MM.1S (cell line): Measurements from ENCODE around the gene BANF1.

ENCODE experiments used
- EZH2 ChIP-seq: fragments of 300-600 bp; sonication (generic); optimal IDR thresholded peaks from 2 replicates; pipeline ENCODE3; 2017; ENCODE audit warnings: low read depth, mild to moderate bottlenecking, antibody characterized with exemption, low read length, mixed read lengths
- EZH2phosphoT487 ChIP-seq: fragments of 300-600 bp; sonication (generic); IDR thresholded peaks from 2 replicates; pipeline ENCODE4 v1.6.1; 2018; ENCODE audit warnings: antibody characterized with exemption, low read length
- TF ChIP-seq, protein P1 (sequence below): fragments of 300-600 bp; sonication (generic); IDR thresholded peaks from 2 replicates; pipeline ENCODE4 v1.5.1; 2016; ENCODE audit warnings: antibody characterized with exemption, low read length, mixed read lengths

DNA sequence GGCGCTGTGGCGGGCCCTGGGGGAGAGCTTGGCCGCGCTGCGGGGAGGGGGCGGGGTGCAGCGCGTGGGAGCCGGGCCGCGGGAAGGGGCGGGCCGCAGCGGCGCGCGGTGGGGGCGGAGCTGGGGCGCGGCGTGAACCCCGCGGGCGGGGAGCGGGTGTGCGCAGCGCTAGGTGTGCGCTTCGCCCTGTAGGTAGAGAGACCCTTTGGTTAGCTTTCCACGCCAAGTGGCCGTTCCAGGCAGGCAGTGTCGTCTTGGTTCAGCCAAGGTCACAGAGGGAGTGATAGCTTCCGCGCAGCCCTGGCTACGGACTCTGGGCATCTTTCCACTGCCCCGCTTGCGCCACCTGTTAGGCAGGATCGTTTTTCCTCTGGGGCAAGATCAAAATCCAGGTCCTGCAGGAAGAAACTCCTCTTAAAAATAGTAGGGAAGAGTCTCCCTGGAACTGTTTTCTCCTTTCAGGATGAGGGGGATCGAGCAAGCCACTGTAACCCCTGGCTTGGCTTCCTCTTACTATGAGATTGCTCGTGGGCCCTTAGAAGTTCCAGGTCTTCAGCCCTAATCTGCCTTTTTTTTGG is 434 bp downstream of the BANF1 start:
- TF ChIP-seq, protein P1, sequence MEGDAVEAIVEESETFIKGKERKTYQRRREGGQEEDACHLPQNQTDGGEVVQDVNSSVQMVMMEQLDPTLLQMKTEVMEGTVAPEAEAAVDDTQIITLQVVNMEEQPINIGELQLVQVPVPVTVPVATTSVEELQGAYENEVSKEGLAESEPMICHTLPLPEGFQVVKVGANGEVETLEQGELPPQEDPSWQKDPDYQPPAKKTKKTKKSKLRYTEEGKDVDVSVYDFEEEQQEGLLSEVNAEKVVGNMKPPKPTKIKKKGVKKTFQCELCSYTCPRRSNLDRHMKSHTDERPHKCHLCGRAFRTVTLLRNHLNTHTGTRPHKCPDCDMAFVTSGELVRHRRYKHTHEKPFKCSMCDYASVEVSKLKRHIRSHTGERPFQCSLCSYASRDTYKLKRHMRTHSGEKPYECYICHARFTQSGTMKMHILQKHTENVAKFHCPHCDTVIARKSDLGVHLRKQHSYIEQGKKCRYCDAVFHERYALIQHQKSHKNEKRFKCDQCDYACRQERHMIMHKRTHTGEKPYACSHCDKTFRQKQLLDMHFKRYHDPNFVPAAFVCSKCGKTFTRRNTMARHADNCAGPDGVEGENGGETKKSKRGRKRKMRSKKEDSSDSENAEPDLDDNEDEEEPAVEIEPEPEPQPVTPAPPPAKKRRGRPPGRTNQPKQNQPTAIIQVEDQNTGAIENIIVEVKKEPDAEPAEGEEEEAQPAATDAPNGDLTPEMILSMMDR: peak; percentile 12; the same call in 1 of the 2 replicates
- TF ChIP-seq EZH2phosphoT487 (no peak), EZH2 (no peak)
